ENCODE data around the gene AREG. TPM values are rescaled to one million over a fixed set of nuclear protein-coding genes. Genes with fewer than 3 reads are reported as not detected.
A peak's percentile ranks its signal among the peaks of the same experiment; 100 is the strongest.

Gene AREG
- total and polyA plus RNA-seq, 2 donors (not counting 1 experiment from before 2014, with no cell fraction given) = 0.50 to 2.0 TPM

GRCh38 chr4:74504212-74504611 is 59.3 kb downstream of the AREG start:
- TF ChIP-seq, protein P1, sequence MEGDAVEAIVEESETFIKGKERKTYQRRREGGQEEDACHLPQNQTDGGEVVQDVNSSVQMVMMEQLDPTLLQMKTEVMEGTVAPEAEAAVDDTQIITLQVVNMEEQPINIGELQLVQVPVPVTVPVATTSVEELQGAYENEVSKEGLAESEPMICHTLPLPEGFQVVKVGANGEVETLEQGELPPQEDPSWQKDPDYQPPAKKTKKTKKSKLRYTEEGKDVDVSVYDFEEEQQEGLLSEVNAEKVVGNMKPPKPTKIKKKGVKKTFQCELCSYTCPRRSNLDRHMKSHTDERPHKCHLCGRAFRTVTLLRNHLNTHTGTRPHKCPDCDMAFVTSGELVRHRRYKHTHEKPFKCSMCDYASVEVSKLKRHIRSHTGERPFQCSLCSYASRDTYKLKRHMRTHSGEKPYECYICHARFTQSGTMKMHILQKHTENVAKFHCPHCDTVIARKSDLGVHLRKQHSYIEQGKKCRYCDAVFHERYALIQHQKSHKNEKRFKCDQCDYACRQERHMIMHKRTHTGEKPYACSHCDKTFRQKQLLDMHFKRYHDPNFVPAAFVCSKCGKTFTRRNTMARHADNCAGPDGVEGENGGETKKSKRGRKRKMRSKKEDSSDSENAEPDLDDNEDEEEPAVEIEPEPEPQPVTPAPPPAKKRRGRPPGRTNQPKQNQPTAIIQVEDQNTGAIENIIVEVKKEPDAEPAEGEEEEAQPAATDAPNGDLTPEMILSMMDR (conservative IDR thresholded peaks at IDR 0.05 in 1 of 2, IDR thresholded peaks at IDR 0.05 in 1 of 2; ENCODE audit: low read depth in 1 of 2, low read length in 2 of 2) = no peak
- no peak for TF ChIP-seq EZH2 (IDR thresholded peaks at IDR 0.05; ENCODE audit: low read length, missing control alignments)
- H3K4me1 ChIP-seq (ENCODE audit: control insufficient read depth, extremely low read depth, insufficient read depth, low read length) = peaks cover 13% of the 10 kb centered on the region
- no peaks in the 10 kb centered on the region for H3K9me3 ChIP-seq (ENCODE audit: control insufficient read depth, insufficient read depth, low read depth, low read length)
- H4K20me1 ChIP-seq (ENCODE audit: control insufficient read depth, extremely low read depth, insufficient read depth, low read length) = no peaks in the 10 kb centered on the region
- no peak overlapping the region for H3K4me2 ChIP-seq (ENCODE audit: extremely low read depth, insufficient read depth, low read length)
- no peak overlapping the region for H2AFZ ChIP-seq (ENCODE audit: low read length)
- H3K4me3 ChIP-seq (replicated peaks in 1 of 4; ENCODE audit: control extremely low read depth in 1 of 4, insufficient read depth in 1 of 4, low read depth in 3 of 4, low read length in 4 of 4) = no peak overlapping the region
- H3K9ac ChIP-seq (ENCODE audit: insufficient read depth, low read length) = no peak overlapping the region
- H3K79me2 ChIP-seq (ENCODE audit: control insufficient read depth, insufficient read depth, low read length) = no peaks in the 10 kb centered on the region
- no peaks in the 10 kb centered on the region for H3K27me3 ChIP-seq (ENCODE audit: control insufficient read depth, insufficient read depth, low read length)
- no peak overlapping the region for H3K27ac ChIP-seq (ENCODE audit: insufficient read depth, low read length)
- peak; percentile 70 to 74 for DNase-seq (ENCODE audit: low read depth in 2 of 2)
- H3K36me3 ChIP-seq (ENCODE audit: control insufficient read depth, insufficient read depth, low read length) = no peaks in the 10 kb centered on the region

Other genes with a start within 250 kb of the AREG start
- gene EPGN, start 136.7 kb upstream of the AREG start, total RNA-seq = 0.26 TPM in 1 of 2 replicates, not detected in the other
- gene EPGN, start 136.7 kb upstream of the AREG start, polyA plus RNA-seq = 0.70 and 0.77 TPM in 2 replicates
- gene EREG, start 80.0 kb upstream of the AREG start, total RNA-seq = 2.8 and 9.9 TPM in 2 replicates
- 0.41 and 2.0 TPM in 2 replicates for gene EREG, start 80.0 kb upstream of the AREG start, polyA plus RNA-seq

All from fibroblast of lung (primary cell).